HG03432 (cell line): ENCODE results near the gene TET1.
"Not testable (repeated sequence)": the region's sequence is repeated elsewhere in the genome, so short reads cannot be mapped to it uniquely, and the experiment has no call there.

ENCODE experiments used
- ATAC-seq: cut with Tn5 transposase; IDR thresholded peaks from one replicate; pipeline ENCODE4 v1.9.1; 2021; ENCODE audit warnings: mild to moderate bottlenecking, moderate library complexity; ENCODE audit not compliant: unreplicated experiment

Gene TET1

GRCh38 chr10:68560186-68560942 lies at the start of gene TET1:
TET1 (plus strand) TSS chr10:68560337; CDS start chr10:68572339, 12,002 bp downstream.
- ATAC-seq: no peak

- ATAC-seq: not testable (repeated sequence)
Observed at GRCh38 chr10:68516216-68516615, 43.9 kb upstream of the TET1 start.

GRCh38 chr10:68516766-68517165 lies 43.4 kb upstream of the TET1 start:
- ATAC-seq: no peak

GRCh38 chr10:68517188-68517587 lies 42.9 kb upstream of the TET1 start:
- ATAC-seq: no peak

- not testable (repeated sequence) for ATAC-seq
Observed at GRCh38 chr10:68518609-68519008, 41.5 kb upstream of the TET1 start.

GRCh38 chr10:68525490-68526038 lies 34.6 kb upstream of the TET1 start:
- ATAC-seq: not testable (repeated sequence)

- peak; percentile 57 for ATAC-seq
Observed at GRCh38 chr10:68526634-68527307, 33.4 kb upstream of the TET1 start.

GRCh38 chr10:68536973-68537372 lies 23.2 kb upstream of the TET1 start:
- no peak for ATAC-seq

- ATAC-seq: no peak
Observed at GRCh38 chr10:68537796-68538195, 22.3 kb upstream of the TET1 start.

GRCh38 chr10:68543004-68543918 lies 16.9 kb upstream of the TET1 start:
- no peak for ATAC-seq

- peak; percentile 74 for ATAC-seq
Observed at GRCh38 chr10:68550747-68551411, 9.3 kb upstream of the TET1 start.

- ATAC-seq: no peak
Observed at GRCh38 chr10:68553138-68553537, 7.0 kb upstream of the TET1 start.

GRCh38 chr10:68553599-68553998 lies 6.5 kb upstream of the TET1 start:
- no peak for ATAC-seq

- ATAC-seq: no peak
Observed at GRCh38 chr10:68558478-68558877, 1.7 kb upstream of the TET1 start.

- no peak for ATAC-seq
Observed at GRCh38 chr10:68559251-68559650, 886 bp upstream of the TET1 start.

GRCh38 chr10:68559841-68560185 lies 324 bp upstream of the TET1 start:
- ATAC-seq: no peak

- ATAC-seq: no peak
Observed at GRCh38 chr10:68560943-68561864, 1.1 kb downstream of the TET1 start.

GRCh38 chr10:68561865-68562649 lies 1.9 kb downstream of the TET1 start:
- no peak for ATAC-seq
